ENCODE results near the gene MMP27.
"Not testable (repeated sequence)": the region's sequence is repeated elsewhere in the genome, so short reads cannot be mapped to it uniquely, and the experiment has no call there.

MMP27 gene

GRCh38 chr11:102705626-102706025 is at the start of gene MMP27:
TSS of gene MMP27 (minus strand) at chr11:102705769. CDS start at chr11:102705714, 55 bp downstream.
- TF ChIP-seq, protein P1, sequence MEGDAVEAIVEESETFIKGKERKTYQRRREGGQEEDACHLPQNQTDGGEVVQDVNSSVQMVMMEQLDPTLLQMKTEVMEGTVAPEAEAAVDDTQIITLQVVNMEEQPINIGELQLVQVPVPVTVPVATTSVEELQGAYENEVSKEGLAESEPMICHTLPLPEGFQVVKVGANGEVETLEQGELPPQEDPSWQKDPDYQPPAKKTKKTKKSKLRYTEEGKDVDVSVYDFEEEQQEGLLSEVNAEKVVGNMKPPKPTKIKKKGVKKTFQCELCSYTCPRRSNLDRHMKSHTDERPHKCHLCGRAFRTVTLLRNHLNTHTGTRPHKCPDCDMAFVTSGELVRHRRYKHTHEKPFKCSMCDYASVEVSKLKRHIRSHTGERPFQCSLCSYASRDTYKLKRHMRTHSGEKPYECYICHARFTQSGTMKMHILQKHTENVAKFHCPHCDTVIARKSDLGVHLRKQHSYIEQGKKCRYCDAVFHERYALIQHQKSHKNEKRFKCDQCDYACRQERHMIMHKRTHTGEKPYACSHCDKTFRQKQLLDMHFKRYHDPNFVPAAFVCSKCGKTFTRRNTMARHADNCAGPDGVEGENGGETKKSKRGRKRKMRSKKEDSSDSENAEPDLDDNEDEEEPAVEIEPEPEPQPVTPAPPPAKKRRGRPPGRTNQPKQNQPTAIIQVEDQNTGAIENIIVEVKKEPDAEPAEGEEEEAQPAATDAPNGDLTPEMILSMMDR (IDR thresholded peaks at IDR 0.05; ENCODE audit: low read depth, low read length, missing control alignments), result no peak
- DNase-seq (ENCODE audit: extremely low read depth, low read depth), result no peak
- H3K4me3 ChIP-seq (replicated peaks; ENCODE audit: low read depth, low read length), result no peak within 1 kb of the TSS

GRCh38 chr11:102753267-102753666 is 47.7 kb upstream of the MMP27 start:
- TF ChIP-seq, protein P1 (IDR thresholded peaks at IDR 0.05; ENCODE audit: low read depth, low read length, missing control alignments), result no peak
- H3K4me3 ChIP-seq (replicated peaks; ENCODE audit: low read depth, low read length), result no peak overlapping the region
- no peak for DNase-seq (ENCODE audit: extremely low read depth, low read depth)

GRCh38 chr11:102751673-102752072 is 46.1 kb upstream of the MMP27 start:
- no peak for DNase-seq (ENCODE audit: extremely low read depth, low read depth)
- TF ChIP-seq, protein P1 (IDR thresholded peaks at IDR 0.05; ENCODE audit: low read depth, low read length, missing control alignments), result no peak
- no peak overlapping the region for H3K4me3 ChIP-seq (replicated peaks; ENCODE audit: low read depth, low read length)

DNA sequence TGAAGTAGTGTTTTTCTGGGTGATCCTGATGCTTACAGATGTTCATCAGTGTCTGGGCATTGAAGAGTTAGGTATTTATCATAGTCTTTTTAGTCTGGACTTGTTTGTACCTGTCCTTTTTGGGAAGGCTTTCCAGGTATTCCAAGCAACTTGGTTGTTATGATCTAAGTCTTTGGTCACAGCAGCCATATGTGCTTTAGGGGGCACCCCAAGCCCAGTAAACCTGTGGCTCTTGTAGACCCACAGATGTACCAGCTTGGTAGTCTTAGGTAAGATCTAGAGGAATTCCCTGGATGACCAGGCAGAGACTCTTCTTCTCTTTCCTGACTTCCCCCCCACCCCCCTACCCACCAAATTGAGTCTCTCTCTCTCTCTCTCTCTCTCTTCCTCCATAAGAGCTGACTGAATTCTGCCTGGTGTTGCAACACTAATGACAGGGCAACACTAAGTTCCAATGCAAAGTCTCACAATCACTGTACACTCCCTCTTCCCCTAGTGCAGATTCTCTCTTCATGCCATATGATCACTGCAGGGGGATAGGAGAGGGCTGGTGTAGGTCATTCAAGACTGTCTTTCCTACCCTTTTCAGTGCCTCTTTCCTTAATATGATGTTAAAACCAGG is 43.6 kb upstream of the MMP27 start:
- TF ChIP-seq, protein P1 (IDR thresholded peaks at IDR 0.05; ENCODE audit: low read depth, low read length, missing control alignments), result no peak
- DNase-seq (ENCODE audit: extremely low read depth, low read depth), result no peak

GRCh38 chr11:102746746-102747578 is 41.4 kb upstream of the MMP27 start:
- DNase-seq (ENCODE audit: extremely low read depth, low read depth), result not testable (repeated sequence)

More for the DNA sequence above, 43.6 kb upstream of the MMP27 start:
- no peak overlapping the region for H3K4me3 ChIP-seq (replicated peaks; ENCODE audit: low read depth, low read length)

DNA sequence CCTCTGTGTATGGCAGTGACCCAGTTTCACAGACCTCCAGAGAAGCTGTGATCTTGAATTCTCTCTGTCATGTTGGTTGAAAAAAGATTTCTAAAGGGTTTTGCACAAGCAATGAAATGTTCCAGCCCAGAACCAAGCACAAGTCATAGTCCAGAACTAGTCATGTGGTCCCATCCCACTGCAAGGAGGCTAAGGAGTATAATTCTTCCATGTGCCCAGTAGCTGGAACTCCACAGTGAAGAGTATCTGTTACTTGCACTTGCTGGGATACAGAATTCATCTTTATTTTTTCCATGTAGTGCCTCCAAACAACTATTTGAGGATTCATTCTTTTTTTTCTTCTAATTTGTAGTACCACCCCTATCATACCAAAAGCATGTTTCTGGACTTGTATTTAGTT is 29.1 kb upstream of the MMP27 start:
- no peak overlapping the region for H3K4me3 ChIP-seq (replicated peaks; ENCODE audit: low read depth, low read length)
- no peak for DNase-seq (ENCODE audit: extremely low read depth, low read depth)
- TF ChIP-seq, protein P1 (IDR thresholded peaks at IDR 0.05; ENCODE audit: low read depth, low read length, missing control alignments), result no peak

More at GRCh38 chr11:102746746-102747578, 41.4 kb upstream of the MMP27 start:
- not testable (repeated sequence) for H3K4me3 ChIP-seq (replicated peaks; ENCODE audit: low read depth, low read length)

- TF ChIP-seq, protein P1 (IDR thresholded peaks at IDR 0.05; ENCODE audit: low read depth, low read length, missing control alignments), result peak; percentile 85
- DNase-seq (ENCODE audit: extremely low read depth, low read depth), result no peak
Observed at GRCh38 chr11:102733232-102733875, 27.8 kb upstream of the MMP27 start.

DNA sequence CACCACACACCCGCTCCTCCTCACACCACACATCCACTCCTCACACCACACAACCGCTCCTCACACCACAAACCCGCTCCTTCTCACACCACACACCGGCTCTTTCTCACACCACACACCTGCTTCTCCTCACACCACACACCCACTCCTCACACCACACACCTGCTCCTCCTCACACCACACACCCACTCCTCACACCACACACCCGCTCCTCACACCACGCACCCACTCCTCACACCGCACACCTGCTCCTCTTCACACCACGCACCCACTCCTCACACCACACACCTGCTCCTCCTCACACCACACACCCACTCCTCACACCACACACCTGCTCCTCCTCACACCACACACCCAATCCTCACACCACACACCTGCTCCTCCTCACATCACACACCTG is 25.4 kb upstream of the MMP27 start:
- not testable (repeated sequence) for DNase-seq (ENCODE audit: extremely low read depth, low read depth); H3K4me3 ChIP-seq (replicated peaks; ENCODE audit: low read depth, low read length)

More at GRCh38 chr11:102733232-102733875, 27.8 kb upstream of the MMP27 start:
- H3K4me3 ChIP-seq (replicated peaks; ENCODE audit: low read depth, low read length), result no peak overlapping the region

Measured in HFF-Myc (cell line).